Measurements from ENCODE around the gene PAPOLA. TPM values are rescaled to one million over a fixed set of nuclear protein-coding genes. Genes with fewer than 3 reads are reported as not detected.

PAPOLA gene
- total RNA-seq, 1 donor from 2014 or later = 188 TPM

DNA sequence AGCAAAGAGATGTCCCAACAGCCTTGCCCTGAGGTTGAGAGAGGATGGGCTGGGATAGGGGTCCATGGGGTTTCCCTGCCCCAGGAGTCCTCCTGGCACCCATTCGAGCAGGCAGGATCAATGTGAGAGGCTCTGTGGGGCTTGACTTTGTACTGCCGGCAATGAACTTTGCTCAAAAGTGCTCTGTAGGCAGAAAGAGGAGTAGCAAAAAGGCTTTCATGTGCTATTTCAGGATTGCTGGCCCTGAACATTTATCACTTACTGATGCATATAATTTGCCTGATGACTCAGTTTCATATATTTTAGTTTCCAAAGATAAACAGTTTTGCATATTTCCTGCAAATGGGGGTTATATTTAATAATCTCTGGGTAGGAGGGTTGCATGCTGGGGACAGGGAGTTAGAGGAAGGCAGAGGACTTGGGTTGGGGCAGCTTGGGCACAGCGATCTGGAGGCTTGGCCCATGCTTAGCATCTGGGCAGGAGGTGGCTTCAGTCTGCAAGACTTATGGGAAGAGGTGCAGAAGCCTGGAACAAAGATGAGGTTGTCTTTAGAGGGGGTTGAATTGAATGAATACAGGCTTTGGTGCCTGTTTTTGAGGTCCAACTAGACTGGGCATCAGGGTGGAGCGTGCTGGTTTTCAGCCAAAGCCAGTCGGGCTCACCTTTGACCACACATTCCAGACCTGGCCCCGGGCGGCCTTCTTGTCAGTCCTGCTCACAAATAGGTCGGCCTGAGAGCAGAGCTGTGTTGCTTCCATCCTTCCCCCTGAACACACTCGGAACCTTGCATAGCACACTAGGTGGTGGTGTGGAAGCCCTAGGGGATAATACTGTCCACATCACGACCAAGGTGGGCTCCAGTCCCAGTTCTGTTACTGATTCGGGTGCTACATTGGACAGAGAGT lies 101.4 kb downstream of the PAPOLA start:
- Mint-ChIP-seq H3K4me1 (ENCODE audit: low read depth, unreplicated experiment) (no peaks in the 10 kb centered on the region), H3K4me3 (ENCODE audit: unreplicated experiment) (no peak overlapping the region), H3K27ac (ENCODE audit: unreplicated experiment) (no peak overlapping the region), H3K9me3 (ENCODE audit: unreplicated experiment) (peaks cover 5% of the 10 kb centered on the region), H3K36me3 (ENCODE audit: low read depth, unreplicated experiment) (peaks cover 5% of the 10 kb centered on the region), H3K27me3 (ENCODE audit: low read depth, unreplicated experiment) (peaks cover 43% of the 10 kb centered on the region)
- no peaks in the 10 kb centered on the region for H3K79me2 ChIP-seq (ENCODE audit: insufficient read depth, low read length)
- H3K4me3 ChIP-seq (ENCODE audit: insufficient read depth, low read depth, low read length) = no peak overlapping the region
- H3K27ac ChIP-seq (ENCODE audit: low read depth, low read length) = no peak overlapping the region
- H3K9ac ChIP-seq (ENCODE audit: low read length) = no peak overlapping the region
- H4K20me1 ChIP-seq (ENCODE audit: insufficient read depth, low read length) = no peaks in the 10 kb centered on the region
- H3K36me3 ChIP-seq (ENCODE audit: insufficient read depth, low read length) = no peaks in the 10 kb centered on the region
- TF ChIP-seq, protein P1, sequence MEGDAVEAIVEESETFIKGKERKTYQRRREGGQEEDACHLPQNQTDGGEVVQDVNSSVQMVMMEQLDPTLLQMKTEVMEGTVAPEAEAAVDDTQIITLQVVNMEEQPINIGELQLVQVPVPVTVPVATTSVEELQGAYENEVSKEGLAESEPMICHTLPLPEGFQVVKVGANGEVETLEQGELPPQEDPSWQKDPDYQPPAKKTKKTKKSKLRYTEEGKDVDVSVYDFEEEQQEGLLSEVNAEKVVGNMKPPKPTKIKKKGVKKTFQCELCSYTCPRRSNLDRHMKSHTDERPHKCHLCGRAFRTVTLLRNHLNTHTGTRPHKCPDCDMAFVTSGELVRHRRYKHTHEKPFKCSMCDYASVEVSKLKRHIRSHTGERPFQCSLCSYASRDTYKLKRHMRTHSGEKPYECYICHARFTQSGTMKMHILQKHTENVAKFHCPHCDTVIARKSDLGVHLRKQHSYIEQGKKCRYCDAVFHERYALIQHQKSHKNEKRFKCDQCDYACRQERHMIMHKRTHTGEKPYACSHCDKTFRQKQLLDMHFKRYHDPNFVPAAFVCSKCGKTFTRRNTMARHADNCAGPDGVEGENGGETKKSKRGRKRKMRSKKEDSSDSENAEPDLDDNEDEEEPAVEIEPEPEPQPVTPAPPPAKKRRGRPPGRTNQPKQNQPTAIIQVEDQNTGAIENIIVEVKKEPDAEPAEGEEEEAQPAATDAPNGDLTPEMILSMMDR (IDR thresholded peaks at IDR 0.05; ENCODE audit: insufficient read depth, low read depth, low read length) = no peak
- no peak for TF ChIP-seq EZH2 (IDR thresholded peaks at IDR 0.05; ENCODE audit: insufficient read depth, low read length)
- H2AFZ ChIP-seq (ENCODE audit: low read depth, low read length) = no peak overlapping the region
- H3K4me1 ChIP-seq (ENCODE audit: insufficient read depth, low read length) = no peaks in the 10 kb centered on the region
- FAIRE-seq = no peak
- H3K27me3 ChIP-seq (ENCODE audit: insufficient read depth, low read length) = no peaks in the 10 kb centered on the region
- no peak for DNase-seq (ENCODE audit: low read depth)
- no peaks in the 10 kb centered on the region for H3K9me3 ChIP-seq (ENCODE audit: insufficient read depth, low read depth, low read length)
- no peak overlapping the region for H3K4me2 ChIP-seq (ENCODE audit: low read length)

DNA sequence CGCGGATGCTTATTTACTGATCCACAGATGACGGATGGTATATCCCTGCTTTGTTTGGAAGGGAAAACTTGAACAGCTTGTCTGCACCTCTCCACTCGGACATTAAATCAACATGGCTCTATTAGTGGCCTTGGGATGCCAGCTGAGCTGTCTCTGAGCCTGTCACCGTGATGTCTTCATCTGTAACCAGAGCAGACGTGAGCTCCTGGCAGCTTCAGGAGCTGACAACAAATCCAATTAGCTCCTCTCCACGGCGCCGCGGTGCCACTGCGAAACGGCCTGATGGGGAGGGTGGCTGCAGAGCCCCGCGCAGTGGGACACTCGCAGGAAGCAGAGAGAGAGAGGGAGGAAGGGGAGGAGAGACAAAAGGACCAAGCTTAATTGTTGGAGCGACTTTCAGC lies 112.3 kb downstream of the PAPOLA start:
- Histone ChIP-seq H3K9me3 (ENCODE audit: insufficient read depth, low read depth, low read length) (no peaks in the 10 kb centered on the region), H3K4me1 (ENCODE audit: insufficient read depth, low read length) (no peaks in the 10 kb centered on the region), H3K27me3 (ENCODE audit: insufficient read depth, low read length) (peaks cover 4% of the 10 kb centered on the region), H2AFZ (ENCODE audit: low read depth, low read length) (peak overlapping the region; percentile 26), H4K20me1 (ENCODE audit: insufficient read depth, low read length) (no peaks in the 10 kb centered on the region), H3K4me3 (ENCODE audit: insufficient read depth, low read depth, low read length) (no peak overlapping the region), H3K79me2 (ENCODE audit: insufficient read depth, low read length) (no peaks in the 10 kb centered on the region), H3K9ac (ENCODE audit: low read length) (no peak overlapping the region), H3K27ac (ENCODE audit: low read depth, low read length) (no peak overlapping the region), H3K4me2 (ENCODE audit: low read length) (no peak overlapping the region), H3K36me3 (ENCODE audit: insufficient read depth, low read length) (no peaks in the 10 kb centered on the region)
- Mint-ChIP-seq H3K36me3 (ENCODE audit: low read depth, unreplicated experiment) (no peaks in the 10 kb centered on the region), H3K27me3 (ENCODE audit: low read depth, unreplicated experiment) (peaks cover 50% of the 10 kb centered on the region), H3K4me3 (ENCODE audit: unreplicated experiment) (no peak overlapping the region), H3K9me3 (ENCODE audit: unreplicated experiment) (peaks cover 6% of the 10 kb centered on the region), H3K27ac (ENCODE audit: unreplicated experiment) (no peak overlapping the region), H3K4me1 (ENCODE audit: low read depth, unreplicated experiment) (no peaks in the 10 kb centered on the region)
- FAIRE-seq = no peak
- TF ChIP-seq, protein P1 (IDR thresholded peaks at IDR 0.05; ENCODE audit: insufficient read depth, low read depth, low read length) = no peak
- no peak for TF ChIP-seq EZH2 (IDR thresholded peaks at IDR 0.05; ENCODE audit: insufficient read depth, low read length)
- DNase-seq (ENCODE audit: low read depth) = no peak
